Fibroblast of the aortic adventitia (primary cell): ENCODE measurements around the gene C6orf47. TPM values are rescaled to one million over a fixed set of nuclear protein-coding genes. Genes with fewer than 3 reads are reported as not detected.

Source experiments
- DNase-seq: peaks from one replicate; pipeline ENCODE4 v3.0.0-alpha.2; 2010; ENCODE audit warnings: low read depth
- H3K4me3 ChIP-seq: 2 replicates; pipeline ENCODE4 v1.5.1; 2011; ENCODE audit warnings: low read depth, mild to moderate bottlenecking, control low read depth, low read length, moderate library complexity
- CTCF ChIP-seq: IDR thresholded peaks from 2 replicates; pipeline ENCODE4 v1.5.1; 2011; ENCODE audit warnings: mild to moderate bottlenecking, low read length, control low read depth, inconsistent platforms; ENCODE audit not compliant: insufficient read depth
- total RNA-seq: library from RNA; depleted of rRNA; stranded (reverse); fragments of >200 nt; gene quantifications from 2 replicates; pipeline ENCODE4 v1.2.3, GENCODE V29; 2012; ENCODE audit warnings: low replicate concordance

Gene C6orf47
- total RNA-seq, 1 donor: 18.4 TPM

- H3K4me3 ChIP-seq: no peak overlapping the region
- no peak for TF ChIP-seq CTCF
- DNase-seq: no peak
Observed at GRCh38 chr6:31654574-31655348, 5.8 kb downstream of the C6orf47 start.

GRCh38 chr6:31652925-31653724, 7.5 kb downstream of the C6orf47 start:
- no peak for DNase-seq
- peak overlapping the region; percentile 90 for H3K4me3 ChIP-seq
- peak; percentile 9 for TF ChIP-seq CTCF

DNA sequence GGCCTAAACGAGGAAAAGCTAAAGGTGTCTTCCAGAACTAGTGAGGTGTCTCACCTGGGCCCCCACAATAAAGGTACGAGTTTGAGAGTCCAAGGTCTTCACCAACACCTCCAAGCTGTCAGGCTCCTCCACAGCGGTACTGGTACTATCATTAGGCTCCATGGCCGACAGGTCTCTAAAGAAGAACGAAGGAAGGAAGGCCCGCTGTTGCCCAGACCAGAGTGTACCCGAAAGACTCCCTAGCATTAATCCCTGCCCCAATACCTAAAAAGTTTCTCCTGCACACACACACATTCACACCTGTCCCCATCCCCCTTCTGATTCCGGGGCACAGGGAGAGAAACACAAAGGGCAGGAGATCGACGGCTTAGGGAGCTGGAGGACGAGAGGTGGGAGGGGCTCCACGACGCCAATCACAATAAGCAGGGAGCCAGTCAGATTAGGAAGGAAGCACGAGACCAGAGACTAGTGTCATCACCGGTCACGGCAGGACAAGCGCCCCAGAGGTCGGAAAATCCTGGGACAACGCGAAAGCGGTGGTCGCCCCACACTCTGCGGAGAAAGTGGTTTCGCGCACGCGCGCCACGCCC, 8.9 kb downstream of the C6orf47 start:
- H3K4me3 ChIP-seq: peak overlapping the region; percentile 90
- TF ChIP-seq CTCF: no peak
- DNase-seq: peak; percentile 77

- DNase-seq: no peak
- no peak for TF ChIP-seq CTCF
Observed at GRCh38 chr6:31645325-31645724, 15.3 kb downstream of the C6orf47 start.

GRCh38 chr6:31643818-31644454, 16.6 kb downstream of the C6orf47 start:
- H3K4me3 ChIP-seq: no peak overlapping the region
- DNase-seq: no peak
- TF ChIP-seq CTCF: no peak

More at GRCh38 chr6:31645325-31645724, 15.3 kb downstream of the C6orf47 start:
- no peak overlapping the region for H3K4me3 ChIP-seq

DNA sequence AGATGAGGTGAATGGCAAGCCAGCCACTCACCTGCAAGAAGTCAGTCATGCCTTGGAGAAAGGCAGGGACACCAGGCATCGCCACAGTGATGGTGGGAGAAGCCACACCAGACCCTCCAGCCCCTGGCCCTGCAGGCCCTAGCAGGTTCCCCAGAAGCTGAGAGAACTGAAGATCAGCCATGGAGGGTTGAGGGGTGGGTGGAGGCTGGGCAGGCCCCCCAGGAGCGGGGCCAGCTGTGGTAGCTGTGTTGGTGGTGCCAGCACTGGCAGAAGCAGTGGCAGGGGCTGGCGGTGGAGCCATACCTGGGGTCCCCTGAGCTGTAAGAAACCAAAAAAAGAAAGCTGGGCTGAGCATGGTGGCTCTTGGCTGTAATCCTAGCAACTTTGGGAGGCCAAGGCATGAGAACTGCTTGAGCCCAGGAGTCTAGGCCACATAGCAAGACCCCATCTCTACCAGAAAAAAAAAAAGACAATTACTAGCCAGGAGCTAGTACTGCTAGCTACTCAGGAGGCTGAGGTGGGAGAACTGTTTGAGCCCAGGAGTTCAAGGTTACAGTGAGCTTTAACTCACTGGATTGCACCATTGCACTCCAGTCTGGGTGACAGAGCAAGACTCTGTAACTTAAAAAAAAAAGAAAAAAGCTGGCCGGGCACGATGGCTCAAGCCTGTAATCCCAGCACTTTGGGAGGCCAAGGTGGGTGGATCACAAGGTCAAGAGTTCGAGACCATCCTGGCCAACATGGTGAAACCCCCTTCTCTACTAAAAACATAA, 17.6 kb downstream of the C6orf47 start:
- DNase-seq: no peak
- TF ChIP-seq CTCF: no peak
- no peak overlapping the region for H3K4me3 ChIP-seq
